NCI-H2107 treated with DMSO at 0.1 percent for 48 hours (cell line): ENCODE data around the gene CCL1.
A peak's percentile ranks its signal among the peaks of the same experiment; 100 is the strongest.

ENCODE experiments used
- DNase-seq: peaks from one replicate; lab custom pipeline; 2025; ENCODE audit not compliant: unreplicated experiment; lab: John Stamatoyannopoulos, UW

Gene CCL1

DNA sequence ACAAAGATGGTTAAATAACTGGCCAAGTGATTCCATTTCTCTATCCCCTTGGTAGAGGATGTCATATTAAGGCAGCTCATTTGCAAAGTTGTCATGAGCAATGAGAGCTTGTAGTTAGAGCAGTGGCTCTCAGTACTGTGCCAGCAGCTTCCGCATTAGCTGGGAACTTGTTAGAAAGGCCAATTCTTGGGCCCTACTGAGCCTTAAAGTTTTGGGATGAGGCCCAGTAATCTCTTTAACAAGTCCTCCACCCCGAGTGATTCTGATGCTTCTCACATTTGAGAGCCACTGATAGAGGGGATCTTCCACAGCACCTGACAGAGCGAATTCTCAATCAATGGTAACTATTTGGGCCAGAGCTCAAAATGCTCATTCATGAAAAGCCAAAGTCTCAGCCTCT lies 20.2 kb upstream of the CCL1 start:
- DNase-seq = no peak

DNA sequence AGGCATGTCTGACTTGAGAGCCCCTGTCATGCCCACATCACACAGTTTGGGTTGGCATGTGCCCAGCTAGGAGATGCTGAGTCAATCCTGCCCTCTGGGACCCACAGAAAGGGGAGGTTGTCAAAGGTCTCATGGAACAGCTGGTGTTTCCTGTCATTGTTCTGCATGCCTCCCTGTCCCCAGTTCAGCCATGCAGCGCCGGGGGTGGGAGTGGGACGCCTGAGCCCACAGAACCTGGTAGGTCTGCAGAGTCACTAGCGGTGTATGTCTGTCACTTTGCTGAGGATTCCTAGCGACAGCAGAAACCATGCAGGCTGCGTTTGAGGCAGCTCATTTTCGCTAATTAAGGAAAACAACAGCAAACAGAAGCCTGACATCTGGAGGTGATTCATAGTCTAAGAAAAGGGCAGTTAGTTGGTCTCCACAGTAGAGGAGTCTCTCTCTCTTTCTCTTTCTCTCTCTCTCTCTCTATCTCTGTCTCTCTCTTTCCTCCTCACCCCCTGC lies 19.6 kb upstream of the CCL1 start:
- peak; percentile 38 for DNase-seq

DNA sequence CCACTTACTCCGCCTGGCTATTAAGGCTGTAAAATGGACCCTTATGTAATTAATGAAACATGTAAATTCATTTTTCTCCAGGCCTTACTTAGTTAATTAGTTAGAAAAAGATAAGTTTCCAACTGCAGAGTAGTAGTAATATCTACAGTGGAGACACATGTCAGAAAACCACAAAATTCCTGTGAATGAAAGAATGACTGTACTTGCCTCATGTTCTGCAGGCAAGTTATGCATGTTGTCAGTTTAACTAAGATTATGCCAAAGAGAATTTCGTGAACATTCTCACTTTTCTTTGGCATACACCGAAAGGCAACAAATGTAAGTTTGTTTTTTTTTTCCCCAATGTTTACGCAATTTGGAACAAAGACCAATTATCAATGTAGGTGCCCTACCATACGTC lies 16.8 kb upstream of the CCL1 start:
- DNase-seq = no peak

DNA sequence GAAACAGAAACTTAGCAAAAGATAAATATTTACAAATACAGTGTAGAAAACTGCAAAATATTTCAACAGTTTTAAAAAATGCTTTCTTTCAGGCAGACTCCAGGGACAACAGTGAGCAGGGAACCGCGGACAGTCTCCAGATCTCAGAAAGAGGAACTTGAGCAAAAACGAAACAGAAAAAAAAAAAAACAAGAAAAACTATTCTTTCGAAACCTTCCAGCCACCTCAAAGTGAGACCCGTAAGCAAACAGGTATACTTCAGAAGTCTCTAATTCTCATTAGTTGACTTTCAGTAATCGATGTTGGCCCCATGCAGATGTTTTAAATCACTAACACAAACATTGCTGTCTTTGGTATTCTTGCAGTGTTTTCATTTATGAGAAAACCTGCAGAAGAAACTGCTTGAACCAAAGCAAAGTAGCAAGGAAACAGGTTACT lies 15.7 kb upstream of the CCL1 start:
- no peak for DNase-seq

DNA sequence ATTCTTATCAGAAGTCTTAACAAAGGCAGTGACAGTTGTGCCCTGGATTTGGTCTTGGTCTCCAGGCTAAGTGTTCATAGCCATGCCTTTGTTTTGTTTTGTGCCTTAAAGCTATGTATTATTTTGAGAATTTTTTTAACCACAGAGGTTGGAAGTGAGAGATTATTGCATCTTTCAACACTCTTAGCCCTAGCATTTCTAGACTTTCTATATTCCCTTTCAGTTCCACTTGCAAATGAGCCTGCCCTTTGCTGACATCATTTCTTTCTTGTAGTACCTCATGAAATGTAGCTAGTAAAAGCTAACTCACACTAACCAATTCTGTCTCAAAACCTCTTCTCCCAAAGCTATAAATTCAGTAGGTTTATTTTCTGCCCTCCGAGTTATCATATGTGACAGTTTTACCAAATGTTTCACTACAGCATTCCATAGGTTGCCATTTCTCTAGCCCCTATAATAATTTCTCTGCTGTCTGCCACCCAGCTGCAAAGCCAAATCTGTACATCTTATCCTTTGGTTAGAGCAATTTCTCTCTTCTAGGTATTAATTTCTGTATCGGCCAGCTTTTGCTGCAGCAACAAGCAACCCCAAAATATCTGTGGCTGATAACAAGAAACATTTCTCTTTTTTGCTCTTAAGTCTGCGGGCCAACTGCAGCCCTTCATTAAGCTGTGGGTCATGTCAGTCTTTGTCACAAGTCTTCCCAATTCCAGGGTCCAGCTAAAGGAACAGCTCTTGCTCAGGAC lies 14.2 kb upstream of the CCL1 start:
- no peak for DNase-seq

DNA sequence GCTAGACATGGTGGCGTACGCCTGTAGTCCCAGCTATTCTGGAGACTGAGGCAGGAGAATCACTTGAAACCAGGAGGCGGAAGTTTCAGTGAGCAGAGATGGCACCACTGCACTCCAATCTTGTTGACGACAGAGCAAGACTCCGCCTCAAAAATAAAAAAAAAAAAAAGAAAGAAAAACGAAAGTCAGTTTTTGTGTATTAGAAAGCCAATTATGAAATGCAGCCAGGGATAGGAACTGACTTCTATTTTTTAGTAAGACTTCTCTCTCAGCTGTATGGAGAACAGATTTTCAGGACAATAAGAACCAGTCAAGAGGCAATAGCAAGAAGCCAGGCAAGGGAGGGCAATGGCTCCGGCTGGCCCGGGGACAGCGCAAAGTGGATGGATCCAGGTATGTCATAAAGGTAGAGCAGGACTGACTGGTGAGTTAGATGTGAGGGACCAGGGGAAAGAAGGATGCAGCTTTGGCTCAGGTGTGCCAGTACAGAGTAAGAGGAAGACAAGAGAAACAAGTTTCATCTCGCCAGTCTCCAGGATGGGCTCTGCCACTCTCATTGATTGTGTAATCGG lies 12.5 kb upstream of the CCL1 start:
- DNase-seq = no peak

DNA sequence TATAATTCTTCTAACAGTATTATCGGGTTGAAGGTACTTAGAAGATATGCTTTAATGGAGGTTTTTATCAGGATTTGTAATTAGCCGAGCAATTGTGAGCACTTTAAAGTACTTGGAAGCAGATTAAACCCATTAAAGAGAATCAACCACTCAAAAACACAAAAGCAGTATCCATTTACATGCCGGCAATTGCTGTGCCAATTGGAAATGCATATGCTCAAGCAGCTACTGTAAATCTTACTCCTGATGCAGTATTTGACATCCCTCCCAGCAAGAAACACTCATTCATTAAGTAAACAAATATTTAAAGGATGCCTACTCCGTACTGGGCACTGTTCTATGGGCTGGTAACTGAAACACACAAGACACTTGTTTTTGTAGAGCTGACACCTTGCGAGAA lies 11.4 kb upstream of the CCL1 start:
- peak; percentile 100 for DNase-seq

DNA sequence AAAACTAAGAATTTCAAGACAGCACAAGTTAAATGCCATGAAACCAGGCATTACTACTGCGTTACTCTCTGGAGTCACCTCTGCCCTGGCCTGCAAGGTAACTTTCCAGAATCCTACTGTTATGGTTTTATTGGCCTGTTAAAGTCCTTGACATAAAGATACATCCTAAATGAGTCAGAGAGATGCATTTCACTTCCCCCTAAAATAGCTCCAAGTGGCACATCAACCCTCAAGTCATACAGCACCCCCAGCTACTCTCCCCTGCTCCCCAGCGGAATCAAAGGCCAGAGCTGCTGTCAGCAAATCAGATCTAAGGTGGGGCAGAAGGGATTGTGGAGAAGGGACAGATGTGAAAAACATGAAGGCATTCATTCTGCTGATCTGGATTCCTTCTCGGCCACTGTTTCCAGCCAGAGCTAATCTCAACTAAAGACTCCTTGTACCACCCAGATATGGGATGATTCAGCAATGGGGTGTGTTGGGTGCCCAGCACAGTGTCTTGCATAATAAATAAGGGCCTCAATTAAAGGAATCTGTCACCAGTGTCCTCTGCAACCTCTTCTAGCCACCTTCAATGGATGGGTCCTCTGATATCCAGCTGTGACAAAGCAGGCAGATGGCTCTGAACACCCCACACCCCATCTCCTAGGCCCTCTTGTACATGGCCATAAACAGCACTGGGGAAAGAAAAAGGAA lies 8.5 kb upstream of the CCL1 start:
- DNase-seq = no peak

DNA sequence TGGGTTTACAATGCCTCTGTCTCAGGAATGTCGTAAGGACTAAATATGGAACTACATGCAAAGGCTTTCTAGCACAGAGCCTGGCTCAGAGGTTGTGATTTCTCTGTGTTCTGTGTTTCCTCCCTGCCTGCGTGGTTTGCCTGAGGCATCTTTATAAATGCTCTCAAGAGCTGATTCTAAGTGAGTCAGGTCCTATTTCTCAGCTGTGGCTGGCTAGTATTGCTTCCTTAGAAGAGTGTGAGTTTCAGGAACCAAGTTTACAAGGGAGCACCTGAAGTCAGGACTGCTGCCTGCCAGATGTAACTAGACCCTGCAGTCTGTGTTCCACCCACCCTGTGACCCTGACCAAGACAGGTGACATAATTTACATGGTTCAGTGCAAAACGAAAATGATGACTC lies 8.0 kb upstream of the CCL1 start:
- no peak for DNase-seq

DNA sequence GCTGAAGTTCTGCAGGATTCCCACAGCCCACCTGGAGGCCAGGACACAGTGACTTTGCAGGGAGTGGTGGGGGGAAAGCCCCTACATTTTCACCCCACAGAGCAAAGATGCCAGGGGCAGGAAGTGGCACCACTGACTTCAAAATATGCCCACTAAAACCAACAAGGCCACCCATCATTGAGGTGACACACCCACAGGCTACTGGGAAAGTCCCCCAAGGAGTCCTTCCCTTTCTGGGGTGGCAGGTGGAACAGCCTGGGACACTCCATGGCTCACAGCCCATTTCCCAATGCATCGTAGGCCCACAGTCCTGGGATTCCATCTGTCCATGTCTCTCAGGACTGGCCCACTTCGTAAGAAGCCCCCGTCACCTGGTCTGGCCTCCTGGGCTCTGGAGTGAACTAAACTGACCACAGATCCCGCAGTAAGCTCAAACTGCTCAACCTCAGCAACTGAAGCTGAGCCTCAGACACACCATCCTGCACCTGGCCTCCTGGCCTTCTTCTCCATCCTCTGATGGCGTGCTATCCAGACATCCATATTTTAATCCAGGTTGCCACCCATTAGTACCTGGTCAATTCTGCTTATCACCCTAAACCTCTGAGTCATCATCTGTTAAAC lies 7.5 kb upstream of the CCL1 start:
- no peak for DNase-seq

DNA sequence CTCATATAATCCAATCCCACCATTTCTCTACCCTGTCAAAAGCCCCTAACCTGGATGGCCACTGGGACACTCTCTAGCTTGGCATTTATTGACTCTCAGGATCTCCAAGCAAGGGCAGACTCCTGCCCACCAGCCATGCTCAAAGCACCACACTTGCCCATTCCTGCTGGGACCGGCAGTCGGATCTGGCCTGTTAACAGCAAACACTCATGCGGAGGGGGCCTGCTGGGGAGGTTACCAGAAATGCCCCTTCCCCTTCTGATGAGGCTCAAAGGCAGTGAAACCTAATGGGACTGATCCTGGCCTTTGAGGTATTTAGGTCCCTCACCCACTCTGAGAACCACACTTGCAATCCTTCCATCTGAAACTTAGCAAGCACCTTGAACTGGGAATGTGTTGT lies 6.5 kb upstream of the CCL1 start:
- no peak for DNase-seq

DNA sequence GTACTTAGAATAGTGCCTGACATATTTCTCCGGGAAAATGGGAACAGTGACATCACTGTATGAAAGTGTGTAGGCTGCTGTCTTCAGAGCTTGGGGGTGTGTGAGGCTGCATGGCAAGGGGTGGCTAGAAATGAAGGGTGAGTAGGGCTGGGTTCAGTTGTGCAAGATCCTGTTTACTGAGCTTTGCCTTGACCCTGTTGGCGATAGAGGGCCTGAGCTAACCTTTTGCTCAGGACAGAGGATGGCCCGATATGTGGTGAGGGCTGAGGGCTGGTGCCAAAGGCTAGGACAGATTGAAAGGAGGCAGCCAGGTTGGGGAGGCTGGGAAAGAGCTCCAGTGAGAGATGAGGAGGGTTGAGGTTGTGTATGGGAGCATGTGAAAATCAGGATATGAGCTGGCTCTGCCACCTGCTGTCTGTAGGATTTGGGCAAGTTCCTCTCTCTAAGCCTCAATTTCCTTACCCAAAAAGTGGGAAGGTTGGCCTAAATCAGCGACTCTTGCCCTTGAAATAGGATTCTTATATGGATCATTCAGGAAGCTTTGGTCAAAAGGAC lies 6.0 kb upstream of the CCL1 start:
- DNase-seq = no peak

DNA sequence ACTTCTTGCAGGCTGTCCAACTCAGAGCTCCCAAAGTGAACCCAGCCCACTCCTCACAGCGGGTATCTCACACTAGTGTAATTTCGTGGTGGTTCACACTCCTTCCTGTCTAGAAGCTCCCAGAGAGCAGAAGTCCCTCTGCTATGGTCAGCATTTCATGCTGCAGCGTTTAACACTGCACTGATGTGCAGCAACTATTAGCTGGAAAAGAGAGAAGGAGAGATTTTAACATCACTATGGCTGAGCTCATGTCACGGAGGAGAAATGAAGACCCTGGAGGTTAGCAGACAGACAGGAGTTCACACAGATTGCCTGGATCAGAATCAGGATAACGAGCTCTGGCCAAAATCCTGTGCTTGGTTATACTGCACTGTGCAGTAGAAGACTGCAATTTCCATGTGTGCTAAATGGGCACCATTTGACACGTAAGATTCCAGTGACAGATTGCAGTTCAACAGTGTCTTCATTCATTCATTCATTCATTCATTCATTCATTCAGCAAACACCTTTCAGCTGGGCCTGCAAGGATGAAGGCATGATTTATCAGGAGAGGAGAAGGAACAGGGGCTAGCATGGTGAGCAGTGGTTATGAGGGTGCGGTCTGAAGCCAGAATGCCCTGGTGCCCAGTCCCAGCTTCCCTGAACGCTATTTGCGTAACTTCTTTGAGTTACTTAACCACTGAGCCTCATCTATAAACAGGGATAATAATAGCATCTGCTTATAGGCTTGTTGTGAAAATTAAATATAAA lies 5.3 kb upstream of the CCL1 start:
- DNase-seq = no peak

DNA sequence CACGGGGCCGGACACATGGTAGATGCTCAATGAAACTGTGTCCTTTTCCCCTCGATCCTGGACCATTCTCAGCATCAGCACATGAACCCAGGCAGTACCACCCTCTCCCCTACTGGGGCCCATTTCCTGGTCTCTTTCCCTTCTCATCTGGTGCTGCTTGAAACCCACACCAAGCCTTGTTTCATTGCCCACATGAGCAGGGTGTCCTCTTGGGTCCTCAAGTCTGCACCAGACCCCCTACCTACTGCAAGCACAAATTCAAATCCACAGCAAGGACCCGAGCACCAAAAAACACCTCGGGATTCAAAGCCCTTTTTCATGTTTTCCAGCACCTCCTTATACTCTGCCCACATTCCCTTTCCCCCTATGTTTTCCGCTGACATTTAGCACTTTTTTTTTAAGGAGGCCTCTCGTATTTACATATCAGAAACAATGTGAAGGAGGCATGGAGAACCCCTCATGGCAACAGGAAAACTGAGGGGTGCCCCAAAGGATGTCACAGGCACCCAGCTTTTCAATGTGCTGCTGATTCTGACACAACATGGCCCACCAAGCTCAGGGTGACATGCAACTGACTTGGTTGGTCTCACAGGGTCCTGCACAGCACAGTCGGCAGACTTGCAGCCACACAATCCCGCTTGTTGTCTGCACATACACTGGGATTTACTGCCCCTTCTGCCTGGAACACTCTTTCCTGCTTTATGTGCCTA lies 4.6 kb upstream of the CCL1 start:
- no peak for DNase-seq

DNA sequence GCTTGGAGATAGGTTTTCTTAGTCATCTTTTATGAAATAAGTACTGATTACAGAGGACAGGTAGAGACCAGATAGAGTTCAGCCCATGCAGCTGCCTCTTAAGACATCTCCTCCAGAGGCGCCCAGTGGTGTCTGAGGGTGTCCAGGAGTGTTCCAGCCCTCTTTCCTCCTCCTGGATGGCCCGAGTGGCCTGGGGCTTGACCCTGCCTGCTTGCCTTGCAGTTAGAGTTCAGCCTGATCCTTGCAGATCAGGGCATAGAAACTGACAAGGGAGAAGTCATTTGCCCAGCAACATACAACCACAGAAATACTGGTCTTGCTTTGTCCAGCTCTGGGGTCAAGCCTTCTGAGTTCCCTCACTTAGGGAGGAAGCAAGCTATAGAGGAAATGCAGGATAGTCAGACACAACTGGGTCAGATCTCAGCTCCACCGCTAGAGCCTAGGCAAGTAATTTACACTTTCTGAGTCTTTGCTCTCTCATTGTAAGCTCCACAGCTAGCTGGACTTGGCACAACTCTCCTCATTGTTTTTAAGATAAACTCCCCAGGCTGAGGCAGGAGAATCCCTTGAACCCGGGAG lies 3.6 kb upstream of the CCL1 start:
- no peak for DNase-seq

DNA sequence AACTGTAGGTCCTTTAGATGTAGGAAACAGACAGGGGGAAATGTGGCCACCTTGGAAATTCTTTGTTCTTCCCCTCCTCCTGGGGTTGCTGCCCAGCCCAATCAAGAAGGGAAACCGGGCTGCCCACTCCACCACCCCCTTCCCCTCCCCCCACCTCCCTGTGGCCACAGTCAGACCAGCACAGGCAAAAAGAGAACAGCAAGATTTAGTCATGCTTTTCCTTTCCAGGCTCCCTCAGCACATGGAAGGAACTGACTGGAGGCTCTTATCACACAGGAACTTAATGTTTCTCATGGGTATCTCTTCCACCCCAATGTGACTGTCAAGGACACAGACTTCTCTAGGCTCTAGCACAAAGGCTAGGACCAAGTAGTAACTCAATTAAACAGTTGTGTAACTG lies 3.0 kb upstream of the CCL1 start:
- DNase-seq = no peak

DNA sequence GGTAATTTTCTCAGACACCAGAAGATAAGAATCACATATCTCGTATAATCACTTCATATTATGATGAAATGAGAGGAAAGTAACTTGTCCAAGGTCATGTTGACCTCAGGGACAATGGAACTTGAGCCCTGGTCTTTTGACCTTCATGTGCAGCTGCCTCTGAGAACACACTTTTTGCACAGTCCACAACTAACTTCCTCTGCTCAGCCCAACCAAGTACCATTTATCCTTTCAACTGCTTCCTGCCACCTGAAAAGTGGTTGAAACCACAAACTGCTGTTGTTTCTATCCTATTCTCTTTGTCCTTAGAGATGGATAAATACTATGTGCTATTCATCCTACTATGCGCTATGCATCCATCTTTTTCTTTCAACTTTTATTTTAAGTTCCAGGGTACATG lies 2.3 kb upstream of the CCL1 start:
- peak; percentile 58 for DNase-seq

DNA sequence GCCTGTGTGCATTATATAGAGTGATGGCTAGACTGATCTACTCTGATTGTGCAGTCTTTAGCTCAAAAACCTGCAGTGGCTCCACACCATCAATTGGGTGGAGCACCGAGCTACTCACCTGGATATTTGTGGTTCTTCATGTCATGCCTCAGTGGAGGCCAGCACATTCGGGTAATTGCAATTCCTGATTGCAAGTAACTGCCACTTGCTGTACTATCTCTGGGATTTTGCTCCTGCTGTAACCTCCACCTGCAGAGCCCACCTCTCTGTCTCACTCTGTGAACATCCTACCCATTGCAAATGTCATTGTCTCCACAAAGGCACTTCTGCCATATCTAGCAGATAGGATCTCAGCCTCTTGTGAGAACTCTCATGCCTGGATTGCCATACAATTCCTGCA lies 1.7 kb upstream of the CCL1 start:
- DNase-seq = peak; percentile 53

DNA sequence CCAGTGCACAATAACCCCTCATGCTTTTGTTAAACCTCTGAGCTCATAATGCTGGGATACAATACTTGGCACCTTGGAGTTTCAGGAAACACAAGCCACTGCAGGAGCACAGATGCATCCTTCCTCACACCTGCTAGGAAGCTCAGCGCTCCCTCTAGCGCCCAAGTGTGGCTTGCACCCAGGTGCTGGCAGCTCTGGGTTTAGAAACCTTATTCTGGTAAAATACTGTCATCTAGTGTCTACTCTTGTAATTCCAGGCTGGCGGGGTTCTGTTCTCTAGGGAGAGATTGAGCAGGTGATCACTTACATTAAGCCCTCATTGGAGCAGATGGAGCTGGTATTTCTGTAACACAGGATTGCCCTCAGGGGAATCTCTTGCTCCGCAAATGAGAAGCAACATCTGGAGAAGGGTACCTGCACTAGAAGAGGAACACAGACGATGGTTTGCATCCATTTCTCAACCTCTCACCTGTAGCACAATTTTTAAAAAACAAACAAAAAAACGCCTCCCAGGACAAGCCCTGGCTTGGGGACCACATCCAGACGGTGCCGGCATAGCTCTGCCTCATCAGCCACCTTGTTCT lies 1.5 kb downstream of the CCL1 start:
- peak; percentile 99 for DNase-seq
